22Rv1 (cell line): ENCODE measurements around the gene SHISA6.

Experiments used
- H3K27ac ChIP-seq: fragments of 450-650 bp; 2 replicates; pipeline ENCODE4 v1.5.1; 2017
- ZFX ChIP-seq: fragments of 450-650 bp; IDR thresholded peaks from 2 replicates; pipeline ENCODE4 v1.6.1; 2017; ENCODE audit warnings: antibody characterized with exemption, borderline replicate concordance
- TF ChIP-seq, protein P1 (sequence below): fragments of 450-650 bp; IDR thresholded peaks from 2 replicates; pipeline ENCODE4 v1.5.1; 2017; ENCODE audit warnings: mild to moderate bottlenecking

The SHISA6 gene

DNA sequence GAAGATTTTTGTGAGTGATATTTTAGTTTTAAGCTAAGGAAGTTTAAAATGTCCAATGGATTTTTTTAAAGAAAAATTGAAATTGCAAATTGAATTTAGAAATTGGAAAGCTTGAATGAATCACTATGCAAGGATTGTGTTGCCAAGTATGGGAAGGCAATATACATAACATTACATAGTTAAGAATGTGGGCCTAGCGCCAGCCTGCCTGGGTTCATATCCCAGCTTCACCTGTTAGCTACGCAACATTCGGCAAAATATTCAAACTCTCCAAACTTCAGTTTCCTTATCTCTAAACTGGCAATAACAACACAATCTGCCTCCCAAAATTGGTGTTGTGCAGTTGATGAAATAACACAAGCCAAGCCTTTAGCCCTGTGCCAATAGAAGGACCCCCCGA is 306.8 kb downstream of the SHISA6 start:
- TF ChIP-seq, protein P1, sequence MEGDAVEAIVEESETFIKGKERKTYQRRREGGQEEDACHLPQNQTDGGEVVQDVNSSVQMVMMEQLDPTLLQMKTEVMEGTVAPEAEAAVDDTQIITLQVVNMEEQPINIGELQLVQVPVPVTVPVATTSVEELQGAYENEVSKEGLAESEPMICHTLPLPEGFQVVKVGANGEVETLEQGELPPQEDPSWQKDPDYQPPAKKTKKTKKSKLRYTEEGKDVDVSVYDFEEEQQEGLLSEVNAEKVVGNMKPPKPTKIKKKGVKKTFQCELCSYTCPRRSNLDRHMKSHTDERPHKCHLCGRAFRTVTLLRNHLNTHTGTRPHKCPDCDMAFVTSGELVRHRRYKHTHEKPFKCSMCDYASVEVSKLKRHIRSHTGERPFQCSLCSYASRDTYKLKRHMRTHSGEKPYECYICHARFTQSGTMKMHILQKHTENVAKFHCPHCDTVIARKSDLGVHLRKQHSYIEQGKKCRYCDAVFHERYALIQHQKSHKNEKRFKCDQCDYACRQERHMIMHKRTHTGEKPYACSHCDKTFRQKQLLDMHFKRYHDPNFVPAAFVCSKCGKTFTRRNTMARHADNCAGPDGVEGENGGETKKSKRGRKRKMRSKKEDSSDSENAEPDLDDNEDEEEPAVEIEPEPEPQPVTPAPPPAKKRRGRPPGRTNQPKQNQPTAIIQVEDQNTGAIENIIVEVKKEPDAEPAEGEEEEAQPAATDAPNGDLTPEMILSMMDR: no peak
- TF ChIP-seq ZFX: no peak
- H3K27ac ChIP-seq: no peak overlapping the region

DNA sequence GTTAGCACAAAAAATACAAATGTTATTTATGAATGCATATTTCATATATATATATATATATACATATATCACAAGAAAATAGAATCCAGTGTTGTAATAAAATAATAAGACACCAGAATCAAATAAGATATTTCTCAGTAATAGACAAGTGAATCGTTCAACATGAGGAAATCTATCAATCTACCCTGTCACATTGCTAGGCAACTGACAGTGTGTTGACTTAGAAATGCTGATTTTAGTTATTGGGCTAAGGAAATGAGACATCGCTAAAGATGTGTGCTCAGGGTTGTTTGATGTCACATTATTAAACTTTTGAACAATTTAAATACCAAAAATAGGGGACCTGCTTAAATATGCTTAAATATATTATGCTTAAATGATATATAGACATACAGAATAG is 307.4 kb downstream of the SHISA6 start:
- TF ChIP-seq ZFX: no peak
- TF ChIP-seq, protein P1: no peak
- no peak overlapping the region for H3K27ac ChIP-seq

DNA sequence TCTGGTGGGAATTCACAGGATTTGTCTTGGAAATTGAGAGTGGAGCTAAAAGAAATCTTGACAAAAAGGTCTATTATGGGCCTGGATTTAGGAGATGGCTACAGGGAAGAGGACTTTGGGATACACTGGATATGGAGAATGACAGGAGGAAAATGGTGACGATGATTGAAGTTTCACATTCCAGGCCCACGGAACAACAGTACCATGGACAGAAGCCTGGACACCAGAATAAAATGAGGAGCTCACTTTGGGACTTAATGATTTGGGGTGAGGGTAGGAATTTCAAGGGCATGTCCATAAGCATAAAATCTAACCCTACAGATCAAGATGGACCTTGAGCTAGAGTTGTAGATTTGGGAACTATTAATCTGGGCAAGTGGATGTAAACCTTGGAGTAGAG is 309.4 kb downstream of the SHISA6 start:
- H3K27ac ChIP-seq: no peak overlapping the region
- TF ChIP-seq, protein P1: no peak
- no peak for TF ChIP-seq ZFX

DNA sequence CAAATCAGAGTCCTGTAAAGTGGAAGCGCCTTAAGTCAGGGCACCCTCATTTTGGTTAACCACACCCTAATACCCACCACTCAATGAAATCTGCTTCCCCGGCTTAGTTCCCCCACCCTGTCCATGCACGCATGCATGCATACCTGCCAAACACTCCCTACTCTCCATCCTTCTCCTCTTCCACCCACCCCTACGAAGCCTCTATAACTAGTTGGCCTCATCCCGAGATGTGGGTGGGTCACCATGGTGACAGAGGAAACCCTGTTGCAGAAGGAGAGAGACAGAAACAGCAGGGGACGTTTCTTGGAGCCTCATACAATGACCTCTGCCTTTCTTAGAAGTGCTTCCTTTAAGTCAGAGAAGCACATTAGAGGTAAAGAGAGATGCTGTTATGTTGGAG is 310.4 kb downstream of the SHISA6 start:
- TF ChIP-seq ZFX: no peak
- TF ChIP-seq, protein P1: no peak
- H3K27ac ChIP-seq: no peak overlapping the region

DNA sequence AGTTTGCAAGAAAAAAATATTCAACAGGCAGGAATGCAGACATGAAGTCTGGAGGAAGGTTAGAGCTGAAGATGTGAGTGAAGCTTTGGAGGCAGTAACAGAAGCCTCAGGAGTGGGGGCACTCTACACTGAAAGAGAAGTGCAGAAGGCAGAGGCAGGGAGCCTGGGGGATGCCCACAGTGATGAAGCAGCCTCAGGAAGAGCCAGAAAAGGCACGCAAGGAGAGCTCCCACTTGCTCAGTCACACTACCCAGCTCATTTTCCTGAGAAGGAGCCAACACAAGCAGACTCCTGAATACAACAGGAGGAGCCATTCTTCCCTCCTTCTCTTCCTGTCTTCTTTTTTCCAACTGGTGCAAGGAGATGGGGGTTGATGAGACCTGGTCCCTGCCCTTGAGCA is 312.1 kb downstream of the SHISA6 start:
- TF ChIP-seq ZFX: no peak
- TF ChIP-seq, protein P1: no peak
- H3K27ac ChIP-seq: no peak overlapping the region

DNA sequence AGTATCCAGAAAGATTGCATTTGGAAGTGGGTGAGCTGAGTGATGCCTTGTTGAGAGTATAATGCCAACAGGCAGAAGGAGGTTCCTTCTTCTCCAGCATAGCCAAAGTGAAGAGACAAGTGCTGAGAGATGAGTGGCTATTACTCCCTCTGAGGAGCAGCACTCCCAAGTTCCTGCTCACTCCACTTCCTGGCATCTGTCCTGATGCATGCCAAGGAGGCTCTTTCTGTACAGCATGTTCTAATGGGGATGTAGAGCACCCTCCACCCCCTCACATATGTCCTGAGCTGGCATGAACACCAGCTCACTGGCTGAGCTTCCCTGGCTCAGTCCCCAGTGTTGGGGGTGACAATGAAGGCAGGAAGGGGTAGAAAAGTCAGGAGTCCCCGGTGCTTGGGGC is 313.0 kb downstream of the SHISA6 start:
- no peak for TF ChIP-seq ZFX
- TF ChIP-seq, protein P1: no peak
- H3K27ac ChIP-seq: no peak overlapping the region

DNA sequence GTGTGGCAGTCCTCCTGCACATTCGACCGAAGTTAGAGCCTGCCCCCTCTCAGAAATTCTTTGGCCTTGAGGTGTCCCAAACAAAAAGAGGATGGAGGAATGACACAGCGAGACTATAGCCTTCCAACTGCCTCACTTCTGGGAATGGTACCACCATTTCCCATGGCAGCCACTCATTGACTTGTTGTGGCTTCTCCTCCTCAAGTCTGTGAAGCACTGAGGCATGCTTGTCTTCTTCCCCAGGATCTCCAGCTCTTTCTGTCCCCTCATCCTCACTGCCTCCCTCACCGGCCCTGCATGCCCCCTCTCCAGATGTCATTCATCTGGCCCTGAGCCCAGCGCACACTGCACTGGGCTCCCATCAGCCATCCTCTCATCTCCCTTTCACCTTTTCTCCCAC is 313.5 kb downstream of the SHISA6 start:
- no peak overlapping the region for H3K27ac ChIP-seq
- TF ChIP-seq, protein P1: no peak
- no peak for TF ChIP-seq ZFX
